Measurements from ENCODE around the gene PCBP3.
"Not testable (repeated sequence)": the region's sequence is repeated elsewhere in the genome, so short reads cannot be mapped to it uniquely, and the experiment has no call there.

PCBP3 gene

GRCh38 chr21:45852386-45852785 is 208.9 kb downstream of the PCBP3 start:
- not testable (repeated sequence) for DNase-seq

GRCh38 chr21:45852886-45853400 is 209.4 kb downstream of the PCBP3 start:
- no peak for DNase-seq

- DNase-seq: no peak
Observed at GRCh38 chr21:45853703-45854342, 210.3 kb downstream of the PCBP3 start.

- DNase-seq: no peak
Observed at GRCh38 chr21:45854690-45855247, 211.2 kb downstream of the PCBP3 start.

GRCh38 chr21:45855248-45855811 is 211.8 kb downstream of the PCBP3 start:
- no peak for DNase-seq

- no peak for DNase-seq
Observed at GRCh38 chr21:45856442-45856841, 212.9 kb downstream of the PCBP3 start.

- no peak for DNase-seq
Observed at GRCh38 chr21:45856906-45857305, 213.4 kb downstream of the PCBP3 start.

GRCh38 chr21:45857761-45858160 is 214.2 kb downstream of the PCBP3 start:
- no peak for DNase-seq

- DNase-seq: no peak
Observed at GRCh38 chr21:45858180-45858579, 214.7 kb downstream of the PCBP3 start.

- DNase-seq: no peak
Observed at GRCh38 chr21:45859041-45859761, 215.7 kb downstream of the PCBP3 start.

- no peak for DNase-seq
Observed at GRCh38 chr21:45859762-45860357, 216.3 kb downstream of the PCBP3 start.

GRCh38 chr21:45860493-45861155 is 217.1 kb downstream of the PCBP3 start:
- no peak for DNase-seq

- no peak for DNase-seq
Observed at GRCh38 chr21:45861156-45861870, 217.8 kb downstream of the PCBP3 start.

- no peak for DNase-seq
Observed at GRCh38 chr21:45862543-45863207, 219.2 kb downstream of the PCBP3 start.

GRCh38 chr21:45863267-45863666 is 219.7 kb downstream of the PCBP3 start:
- DNase-seq: no peak

GRCh38 chr21:45863751-45864150 is 220.2 kb downstream of the PCBP3 start:
- DNase-seq: no peak

- DNase-seq: no peak
Observed at GRCh38 chr21:45864436-45864835, 220.9 kb downstream of the PCBP3 start.

- DNase-seq: no peak
Observed at GRCh38 chr21:45865106-45865835, 221.7 kb downstream of the PCBP3 start.

- DNase-seq: no peak
Observed at GRCh38 chr21:45866551-45866950, 223.0 kb downstream of the PCBP3 start.

GRCh38 chr21:45867041-45867666 is 223.6 kb downstream of the PCBP3 start:
- DNase-seq: no peak
